Stimulated activated CD4-positive, alpha-beta T cell treated with anti-CD3 and anti-CD28 coated beads, Interleukin-4, amount 100 ng/mL, for 24 hours (primary cell): ENCODE measurements around the gene TTYH3.
"Not testable (repeated sequence)": the region's sequence is repeated elsewhere in the genome, so short reads cannot be mapped to it uniquely, and the experiment has no call there.

ENCODE experiments used
- DNase-seq: peaks from one replicate; pipeline ENCODE4 v3.0.0-alpha.2; 2020

Gene TTYH3

GRCh38 chr7:2631946-2632732 lies at the start of gene TTYH3:
TTYH3 (plus strand) TSS chr7:2631986; CDS start chr7:2632156, 170 bp downstream.
- no peak for DNase-seq

GRCh38 chr7:2582006-2582735 lies 49.6 kb upstream of the TTYH3 start:
- DNase-seq, result no peak

- DNase-seq, result no peak
Observed at GRCh38 chr7:2583798-2584580, 47.8 kb upstream of the TTYH3 start.

GRCh38 chr7:2585446-2585845 lies 46.3 kb upstream of the TTYH3 start:
- DNase-seq, result no peak

GRCh38 chr7:2586326-2587020 lies 45.3 kb upstream of the TTYH3 start:
- no peak for DNase-seq

GRCh38 chr7:2587134-2587533 lies 44.7 kb upstream of the TTYH3 start:
- no peak for DNase-seq

GRCh38 chr7:2587778-2588177 lies 44.0 kb upstream of the TTYH3 start:
- DNase-seq, result no peak

GRCh38 chr7:2589341-2589740 lies 42.4 kb upstream of the TTYH3 start:
- no peak for DNase-seq

- DNase-seq, result not testable (repeated sequence)
Observed at GRCh38 chr7:2589941-2590340, 41.8 kb upstream of the TTYH3 start.

GRCh38 chr7:2592375-2592865 lies 39.4 kb upstream of the TTYH3 start:
- no peak for DNase-seq

- DNase-seq, result no peak
Observed at GRCh38 chr7:2593036-2593727, 38.6 kb upstream of the TTYH3 start.

- no peak for DNase-seq
Observed at GRCh38 chr7:2594599-2594998, 37.2 kb upstream of the TTYH3 start.

GRCh38 chr7:2595258-2595860 lies 36.4 kb upstream of the TTYH3 start:
- DNase-seq, result no peak

- no peak for DNase-seq
Observed at GRCh38 chr7:2596464-2597272, 35.1 kb upstream of the TTYH3 start.

GRCh38 chr7:2597273-2597640 lies 34.5 kb upstream of the TTYH3 start:
- DNase-seq, result no peak

GRCh38 chr7:2598154-2598823 lies 33.5 kb upstream of the TTYH3 start:
- no peak for DNase-seq

GRCh38 chr7:2601065-2601464 lies 30.7 kb upstream of the TTYH3 start:
- DNase-seq, result no peak

GRCh38 chr7:2601907-2602306 lies 29.9 kb upstream of the TTYH3 start:
- no peak for DNase-seq

- DNase-seq, result no peak
Observed at GRCh38 chr7:2602406-2603043, 29.3 kb upstream of the TTYH3 start.
